Choroid plexus epithelial cell (primary cell): ENCODE measurements around the gene MPPED2.

ENCODE experiments used
- DNase-seq: peaks from one replicate; pipeline ENCODE4 v3.0.0-alpha.2; 2010; ENCODE audit warnings: low read depth
- H3K4me3 ChIP-seq: 2 replicates; pipeline ENCODE4 v1.5.1; 2011; ENCODE audit warnings: low read depth, mild to moderate bottlenecking, control low read depth, low read length, moderate library complexity
- CTCF ChIP-seq: conservative IDR thresholded peaks from 2 replicates; pipeline ENCODE4 v1.5.1; 2011; ENCODE audit warnings: low read depth, mild to moderate bottlenecking, control low read depth, inconsistent platforms, low read length, moderate library complexity

MPPED2 gene

GRCh38 chr11:30429550-30429949 is 156.6 kb downstream of the MPPED2 start:
- H3K4me3 ChIP-seq: no peak overlapping the region
- DNase-seq: no peak

GRCh38 chr11:30426781-30427180 is 159.4 kb downstream of the MPPED2 start:
- no peak for TF ChIP-seq CTCF
- DNase-seq: no peak
- no peak overlapping the region for H3K4me3 ChIP-seq

More at GRCh38 chr11:30429550-30429949, 156.6 kb downstream of the MPPED2 start:
- no peak for TF ChIP-seq CTCF

- no peak for DNase-seq
- no peak overlapping the region for H3K4me3 ChIP-seq
- TF ChIP-seq CTCF: no peak
Observed at GRCh38 chr11:30424844-30425243, 161.3 kb downstream of the MPPED2 start.

GRCh38 chr11:30424321-30424720 is 161.8 kb downstream of the MPPED2 start:
- no peak for DNase-seq
- TF ChIP-seq CTCF: no peak
- H3K4me3 ChIP-seq: no peak overlapping the region

- no peak for DNase-seq
- TF ChIP-seq CTCF: no peak
Observed at GRCh38 chr11:30423886-30424285, 162.3 kb downstream of the MPPED2 start.

GRCh38 chr11:30423279-30423648 is 162.9 kb downstream of the MPPED2 start:
- H3K4me3 ChIP-seq: no peak overlapping the region
- DNase-seq: no peak
- TF ChIP-seq CTCF: no peak

More at GRCh38 chr11:30423886-30424285, 162.3 kb downstream of the MPPED2 start:
- no peak overlapping the region for H3K4me3 ChIP-seq

- no peak for TF ChIP-seq CTCF
- no peak overlapping the region for H3K4me3 ChIP-seq
- DNase-seq: no peak
Observed at GRCh38 chr11:30422447-30423278, 163.5 kb downstream of the MPPED2 start.
